Left lobe of liver (tissue), 2 donors: ENCODE data around the gene GPR161. TPM values are rescaled to one million over a fixed set of nuclear protein-coding genes. Genes with fewer than 3 reads are reported as not detected.
"Not testable (repeated sequence)": the region's sequence is repeated elsewhere in the genome, so short reads cannot be mapped to it uniquely, and the experiment has no call there.

ENCODE experiments used
- ATAC-seq: fragments of 200-7000 bp; cut with Tn5 transposase; one replicate; pipeline ENCODE4 v1.9.1; 2020; ENCODE audit warnings: mild to moderate bottlenecking, moderate library complexity
- DNase-seq: peaks from one replicate; pipeline ENCODE4 v3.0.0-alpha.2; 2020; ENCODE audit warnings: low spot score
- total RNA-seq: library from RNA; stranded (reverse); gene quantifications from one replicate; pipeline ENCODE4 v1.2.1, GENCODE V29; 2021
- donor health status: DM: no; HTN: no; CAD: no; lungs with moderate emphysema.
- donor health status: DM: no; HTN: yes; CAD: no.

The GPR161 gene
- total RNA-seq = 0.38 TPM

- DNase-seq (no peak), ATAC-seq (peak; percentile 78)
Measured at GRCh38 chr1:168136709-168137514, at the start of gene GPR161. Gene GPR161, minus strand, starts transcription at chr1:168136930. Its CDS starts 32,080 bp downstream, at chr1:168104850.

GRCh38 chr1:168181063-168181720 is 44.5 kb upstream of the GPR161 start:
- DNase-seq, ATAC-seq: not testable (repeated sequence)

- no peak for ATAC-seq
- no peak for DNase-seq
Measured at GRCh38 chr1:168180148-168180524, 43.4 kb upstream of the GPR161 start.

GRCh38 chr1:168179438-168180147 is 42.9 kb upstream of the GPR161 start:
- ATAC-seq = no peak

GRCh38 chr1:168178638-168179437 is 42.1 kb upstream of the GPR161 start, which contains the start of gene TIPRL:
Gene TIPRL, plus strand, starts transcription at chr1:168178962. Its CDS starts 116 bp downstream, at chr1:168179078.
- ATAC-seq = peak; percentile 96
- DNase-seq = peak; percentile 98

More at GRCh38 chr1:168179438-168180147, 42.9 kb upstream of the GPR161 start:
- DNase-seq = no peak

- DNase-seq (no peak), ATAC-seq (no peak)
Measured at GRCh38 chr1:168178227-168178637, 41.5 kb upstream of the GPR161 start.

GRCh38 chr1:168172250-168172915 is 35.7 kb upstream of the GPR161 start:
- ATAC-seq (no peak), DNase-seq (no peak)

- DNase-seq (no peak), ATAC-seq (no peak)
Measured at GRCh38 chr1:168170564-168171508, 34.1 kb upstream of the GPR161 start.

GRCh38 chr1:168167806-168168205 is 31.1 kb upstream of the GPR161 start:
- DNase-seq (no peak), ATAC-seq (no peak)

GRCh38 chr1:168164771-168165170 is 28.0 kb upstream of the GPR161 start:
- ATAC-seq (no peak), DNase-seq (no peak)

- no peak for ATAC-seq
- DNase-seq = no peak
Measured at GRCh38 chr1:168163670-168164069, 26.9 kb upstream of the GPR161 start.

GRCh38 chr1:168161459-168161858 is 24.7 kb upstream of the GPR161 start:
- ATAC-seq = no peak
- DNase-seq = no peak

- ATAC-seq (no peak), DNase-seq (no peak)
Measured at GRCh38 chr1:168159979-168160378, 23.2 kb upstream of the GPR161 start.

- DNase-seq (no peak), ATAC-seq (no peak)
Measured at GRCh38 chr1:168159251-168159650, 22.5 kb upstream of the GPR161 start.

GRCh38 chr1:168157638-168158037 is 20.9 kb upstream of the GPR161 start:
- ATAC-seq (no peak), DNase-seq (no peak)

GRCh38 chr1:168155910-168156309 is 19.2 kb upstream of the GPR161 start:
- no peak for DNase-seq
- ATAC-seq = no peak

- ATAC-seq, DNase-seq: not testable (repeated sequence)
Measured at GRCh38 chr1:168154707-168155106, 18.0 kb upstream of the GPR161 start.

- DNase-seq (no peak), ATAC-seq (no peak)
Measured at GRCh38 chr1:168151935-168152334, 15.2 kb upstream of the GPR161 start.

GRCh38 chr1:168150283-168150682 is 13.6 kb upstream of the GPR161 start:
- DNase-seq (no peak), ATAC-seq (no peak)
